Panc1 (cell line): Measurements from ENCODE around the gene FNTB. TPM values are rescaled to one million over a fixed set of nuclear protein-coding genes. Genes with fewer than 3 reads are reported as not detected.

Experiments
- ATAC-seq: fragments of 200-7000 bp; cut with Tn5 transposase; 2 replicates; pipeline ENCODE4 v1.9.1; 2020; ENCODE audit warnings: mild to moderate bottlenecking, moderate library complexity
- BruUV-seq: library from RNA; stranded (reverse); fragments of 400-500 nt; replicated peaks from 2 replicates; lab custom pipeline; 2021; lab: Mats Ljungman, UMichigan
- CTCF ChIA-PET: fragments of 300-600 bp; sonication (Branson Sonifier 250); formaldehyde crosslinking; loops from one replicate; lab custom pipeline; 2022; ENCODE audit warnings: antibody characterized with exemption; lab: Charles Lee
- POLR2A ChIA-PET: fragments of 300-600 bp; sonication (Branson Sonifier 250); formaldehyde crosslinking; loops from one replicate; lab custom pipeline; 2022; ENCODE audit warnings: antibody characterized with exemption; lab: Charles Lee
- DNase-seq: peaks from one replicate; pipeline ENCODE4 v3.0.0-alpha.2; 2010; ENCODE audit warnings: low read depth, low spot score
- H3K27ac ChIP-seq: 2 replicates; pipeline ENCODE4 v1.5.1; 2011; ENCODE audit warnings: mild to moderate bottlenecking, low read length, inconsistent platforms
- H3K27me3 ChIP-seq: fragments of 200-500 bp; sonication (Bioruptor generic); 2 replicates; pipeline ENCODE4 v1.6.0; 2014; ENCODE audit warnings: low read length, inconsistent platforms; ENCODE audit not compliant: control insufficient read depth, insufficient read depth
- H3K36me3 ChIP-seq: fragments of 200-500 bp; sonication (Bioruptor generic); 2 replicates; pipeline ENCODE4 v1.5.1; 2014; ENCODE audit warnings: inconsistent platforms, mild to moderate bottlenecking, low read length, moderate library complexity; ENCODE audit not compliant: control insufficient read depth, insufficient read depth
- H3K4me1 ChIP-seq: 2 replicates; pipeline ENCODE4 v1.5.1; 2011; ENCODE audit warnings: inconsistent platforms, mild to moderate bottlenecking, low read length, moderate library complexity; ENCODE audit not compliant: control insufficient read depth, insufficient read depth
- H3K4me3 ChIP-seq, 2 experiments: 2 replicates each; pipeline ENCODE4 v1.5.1; 2011 to 2012; ENCODE audit warnings: low read depth in 2 of 2, low read length in 2 of 2, mild to moderate bottlenecking in 2 of 2, inconsistent platforms in 1 of 2, moderate library complexity in 1 of 2
- H3K9me3 ChIP-seq: fragments of 200-500 bp; sonication (Bioruptor generic); 2 replicates; pipeline ENCODE4 v1.5.1; 2014; ENCODE audit warnings: low read depth, mild to moderate bottlenecking, inconsistent platforms, low read length, moderate library complexity; ENCODE audit not compliant: control insufficient read depth, insufficient read depth
- CTCF ChIP-seq: fragments of 450-650 bp; IDR thresholded peaks from 2 replicates; pipeline ENCODE4 v1.5.1; 2017; ENCODE audit warnings: mild to moderate bottlenecking
- POLR2AphosphoS5 ChIP-seq: IDR thresholded peaks from 2 replicates; pipeline ENCODE4 v1.6.1; 2012; ENCODE audit warnings: mild to moderate bottlenecking, low read depth, low read length, moderate library complexity
- REST ChIP-seq, 2 experiments: IDR thresholded peaks; 2 replicates each; pipeline ENCODE4 v1.6.1; 2011 to 2012; ENCODE audit warnings: low read depth in 2 of 2, control low read depth in 1 of 2, low read length in 1 of 2, mild to moderate bottlenecking in 1 of 2, moderate library complexity in 1 of 2; ENCODE audit not compliant: insufficient read depth in 1 of 2
- SIN3A ChIP-seq: IDR thresholded peaks from 2 replicates; pipeline ENCODE4 v1.6.1; 2012; ENCODE audit warnings: low read depth, mild to moderate bottlenecking, low read length, moderate library complexity, borderline replicate concordance; ENCODE audit not compliant: insufficient read depth
- TCF7L2 ChIP-seq: IDR thresholded peaks from 2 replicates; pipeline ENCODE4 v1.6.1; 2011; ENCODE audit warnings: mild to moderate bottlenecking, low read depth, low read length, inconsistent platforms
- in situ Hi-C: cut with HindIII; loops from 2 replicates; pipeline ENCODE4 v1.10.0; 2016; ENCODE audit warnings: low sequenced_read_pairs, low pct_unique_long_range_greater_than_20kb
- intact Hi-C: fragments of 100-400 bp; cut with micrococcal nuclease; formaldehyde crosslinking; loops from one replicate; pipeline ENCODE4 v1.10.0; 2022; ENCODE audit not compliant: unreplicated experiment
- total RNA-seq: library from RNA; stranded (reverse); gene quantifications from one replicate; pipeline ENCODE4 v1.2.1, GENCODE V29; 2021; ENCODE audit not compliant: unreplicated experiment

The FNTB gene
- total RNA-seq, 1 experiment from 2014 or later = 13.3 TPM

- no peak for ATAC-seq
- Histone ChIP-seq H3K27ac (no peak overlapping the region), H3K4me1 (no peaks in the 10 kb centered on the region), H3K4me3 (no peak overlapping the region), H3K27me3 (no peaks in the 10 kb centered on the region), H3K36me3 (no peaks in the 10 kb centered on the region), H3K9me3 (no peaks in the 10 kb centered on the region)
- no peak for DNase-seq
- no TSS peak for BruUV-seq
- no peak for TF ChIP-seq TCF7L2
- no peak for TF ChIP-seq SIN3A
- no peak for TF ChIP-seq REST (IDR thresholded peaks at IDR 0.05; ENCODE audit: insufficient read depth in 1 of 2, low read depth in 2 of 2, low read length in 1 of 2)
- no peak for TF ChIP-seq POLR2AphosphoS5
- TF ChIP-seq CTCF = no peak
- ChIA-PET CTCF (no interaction called here), POLR2A (no interaction called here)
- intact Hi-C loops (no loop called here), in situ Hi-C loops (no loop called here)
Observed at GRCh38 chr14:64951724-64952123, 35.0 kb upstream of the FNTB start.

GRCh38 chr14:64952598-64953309 lies 33.9 kb upstream of the FNTB start:
- in situ Hi-C loops (no loop called here), intact Hi-C loops (no loop called here)
- POLR2A ChIA-PET = no interaction called here
- BruUV-seq = no TSS peak
- no peaks in the 10 kb centered on the region for H3K27me3 ChIP-seq
- no peaks in the 10 kb centered on the region for H3K36me3 ChIP-seq
- H3K9me3 ChIP-seq = no peaks in the 10 kb centered on the region
- no peak overlapping the region for H3K4me3 ChIP-seq
- no peaks in the 10 kb centered on the region for H3K4me1 ChIP-seq
- no peak overlapping the region for H3K27ac ChIP-seq
- TF ChIP-seq POLR2AphosphoS5 (no peak), CTCF (no peak), REST (IDR thresholded peaks at IDR 0.05; ENCODE audit: insufficient read depth in 1 of 2, low read depth in 2 of 2, low read length in 1 of 2) (no peak), SIN3A (no peak), TCF7L2 (no peak)
- CTCF ChIA-PET = no interaction called here
- DNase-seq = no peak
- ATAC-seq = no peak
